Tibial nerve (tissue), 4 donors: Measurements from ENCODE around the gene METTL22. TPM values are rescaled to one million over a fixed set of nuclear protein-coding genes. Genes with fewer than 3 reads are reported as not detected.

ENCODE experiments used
- DNase-seq, 2 donors: peaks; one replicate each; pipeline ENCODE4 v3.0.0-alpha.2; 2019; ENCODE audit warnings: low spot score in 2 of 2
- H3K27ac ChIP-seq, 4 donors: fragments of 200-600 bp; sonication (generic) in 3 of 4; one replicate each; pipeline ENCODE4 v1.5.1; 2017 to 2019; ENCODE audit warnings: mild to moderate bottlenecking in 1 of 4
- H3K27me3 ChIP-seq, 2 donors: fragments of 200-600 bp; sonication (generic) in 1 of 2; one replicate each; pipeline versions ENCODE4 v1.5.1 to v1.6.0; 2017 to 2019
- H3K36me3 ChIP-seq, 3 donors: fragments of 200-600 bp; sonication (generic); one replicate each; pipeline ENCODE4 v1.5.1; 2018 to 2019
- H3K4me1 ChIP-seq, 4 donors: fragments of 200-600 bp; sonication (generic) in 3 of 4; one replicate each; pipeline ENCODE4 v1.5.1; 2017 to 2019
- H3K4me3 ChIP-seq, 4 donors: fragments of 200-600 bp; sonication (generic) in 3 of 4; one replicate each; pipeline ENCODE4 v1.5.1; 2017 to 2019; ENCODE audit warnings: mild to moderate bottlenecking in 1 of 4, moderate library complexity in 1 of 4
- H3K9me3 ChIP-seq, 4 donors: fragments of 200-600 bp; sonication (generic) in 3 of 4; one replicate each; pipeline ENCODE4 v1.5.1; 2017 to 2019
- EP300 ChIP-seq, 2 donors: sonication (generic); formaldehyde crosslinking; IDR thresholded peaks; one replicate each; pipeline ENCODE4 v1.6.1; 2017; ENCODE audit warnings: antibody characterized with exemption in 2 of 2, mild to moderate bottlenecking in 1 of 2
- POLR2A ChIP-seq, 2 donors: fragments of 450-650 bp; IDR thresholded peaks; one replicate each; pipeline ENCODE4 v1.6.1; 2017; ENCODE audit warnings: antibody characterized with exemption in 2 of 2, mild to moderate bottlenecking in 2 of 2, moderate library complexity in 2 of 2
- WGBS, 2 donors: methylation state at CpG; one replicate each; pipeline ENCODE4 v1.1.5; 2018; 5-methylcytosine and 5-hydroxymethylcytosine counted together
- total RNA-seq, 4 donors: library from RNA; depleted of rRNA; stranded (reverse); fragments of >200 nt; gene quantifications; one replicate each; pipeline ENCODE4 v1.1.0, GENCODE V29; 2016
- TF ChIP-seq, protein P1 (sequence below), 5 experiments: fragments of 200-600 bp in 3 of 5; fragments of 450-650 bp in 2 of 5; sonication (generic) in 3 of 5; IDR thresholded peaks; one replicate each; pipeline ENCODE4 v1.5.1; 2016 to 2019; ENCODE audit warnings: antibody characterized with exemption in 5 of 5, mild to moderate bottlenecking in 3 of 5, moderate library complexity in 2 of 5

The METTL22 gene
- total RNA-seq, 4 donors from 2014 or later, result 34.3 to 69.5 (median 46.6) TPM

DNA sequence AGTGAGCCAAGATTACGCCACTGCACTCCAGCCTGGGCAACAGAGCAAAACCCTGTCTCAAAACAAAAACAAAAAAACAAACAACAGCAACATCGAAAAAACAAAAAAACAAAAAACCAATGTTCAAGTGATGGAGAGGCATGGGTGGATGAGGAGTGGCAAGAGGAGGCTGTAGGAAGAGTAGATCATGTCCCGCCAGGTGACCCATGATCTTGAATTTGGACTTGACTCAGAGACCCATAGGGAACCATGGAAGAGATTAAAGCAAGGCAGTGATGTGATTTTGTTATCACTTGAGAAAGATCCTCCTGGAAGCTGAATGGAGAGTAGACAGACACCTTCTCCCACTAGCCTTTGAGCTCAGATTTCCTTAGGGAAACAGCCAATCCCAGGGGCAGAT is 64.1 kb downstream of the METTL22 start:
- 64 to 70% methylated on average over 3 of the region's 3 CpGs for WGBS, 2 donors
- DNase-seq, result no peak
- Histone ChIP-seq H3K4me1 (peaks cover 0 to 5% (median 0%) of the 10 kb centered on the region in 4 donors), H3K27me3 (no peaks in the 10 kb centered on the region), H3K27ac (no peak overlapping the region), H3K36me3 (peaks cover 0 to 34% (median 0%) of the 10 kb centered on the region in 3 donors), H3K4me3 (no peak overlapping the region), H3K9me3 (peaks cover 0 to 19% (median 0%) of the 10 kb centered on the region in 4 donors)
- TF ChIP-seq POLR2A (IDR thresholded peaks at IDR 0.05) (no peak), EP300 (IDR thresholded peaks at IDR 0.05) (no peak)
- TF ChIP-seq, protein P1, sequence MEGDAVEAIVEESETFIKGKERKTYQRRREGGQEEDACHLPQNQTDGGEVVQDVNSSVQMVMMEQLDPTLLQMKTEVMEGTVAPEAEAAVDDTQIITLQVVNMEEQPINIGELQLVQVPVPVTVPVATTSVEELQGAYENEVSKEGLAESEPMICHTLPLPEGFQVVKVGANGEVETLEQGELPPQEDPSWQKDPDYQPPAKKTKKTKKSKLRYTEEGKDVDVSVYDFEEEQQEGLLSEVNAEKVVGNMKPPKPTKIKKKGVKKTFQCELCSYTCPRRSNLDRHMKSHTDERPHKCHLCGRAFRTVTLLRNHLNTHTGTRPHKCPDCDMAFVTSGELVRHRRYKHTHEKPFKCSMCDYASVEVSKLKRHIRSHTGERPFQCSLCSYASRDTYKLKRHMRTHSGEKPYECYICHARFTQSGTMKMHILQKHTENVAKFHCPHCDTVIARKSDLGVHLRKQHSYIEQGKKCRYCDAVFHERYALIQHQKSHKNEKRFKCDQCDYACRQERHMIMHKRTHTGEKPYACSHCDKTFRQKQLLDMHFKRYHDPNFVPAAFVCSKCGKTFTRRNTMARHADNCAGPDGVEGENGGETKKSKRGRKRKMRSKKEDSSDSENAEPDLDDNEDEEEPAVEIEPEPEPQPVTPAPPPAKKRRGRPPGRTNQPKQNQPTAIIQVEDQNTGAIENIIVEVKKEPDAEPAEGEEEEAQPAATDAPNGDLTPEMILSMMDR (IDR thresholded peaks at IDR 0.05), result no peak

DNA sequence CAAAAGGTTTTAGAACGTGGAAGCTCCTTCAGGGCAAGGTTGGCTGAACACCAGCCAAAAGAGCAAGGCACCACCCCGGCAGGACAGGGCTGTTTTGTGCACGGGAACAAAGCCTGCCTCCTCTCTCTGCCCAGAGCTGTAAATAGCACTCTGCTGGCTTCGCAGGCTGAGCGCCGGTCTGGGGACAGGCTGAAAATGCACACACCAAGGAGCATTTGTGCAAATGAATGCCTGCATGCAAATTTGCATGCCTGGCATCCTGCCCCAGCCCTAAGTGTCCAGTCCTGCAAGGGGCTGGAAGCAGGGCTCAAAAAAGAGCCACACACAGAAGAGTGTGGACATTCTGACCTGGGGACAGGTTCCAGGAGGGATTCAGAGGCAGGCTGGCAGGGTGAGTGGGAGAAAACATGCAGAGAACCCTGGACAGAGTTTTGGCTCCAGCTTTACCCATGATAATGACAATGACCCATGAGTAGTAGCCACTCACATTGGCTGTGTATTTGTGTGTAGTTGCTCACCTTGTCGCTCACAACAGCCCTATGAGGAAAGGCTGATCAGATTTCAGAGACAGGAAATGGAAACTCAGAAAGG is 64.6 kb downstream of the METTL22 start:
- no peak for DNase-seq
- Histone ChIP-seq H3K9me3 (peaks cover 0 to 21% (median 0%) of the 10 kb centered on the region in 4 donors), H3K27me3 (no peaks in the 10 kb centered on the region), H3K4me3 (no peak overlapping the region), H3K4me1 (peaks cover 0 to 5% (median 0%) of the 10 kb centered on the region in 4 donors), H3K36me3 (peaks cover 0 to 39% (median 0%) of the 10 kb centered on the region in 3 donors), H3K27ac (no peak overlapping the region)
- 18 to 37% methylated on average over 6 to 7 of the region's 7 CpGs for WGBS, 2 donors
- TF ChIP-seq POLR2A (IDR thresholded peaks at IDR 0.05), result no peak
- TF ChIP-seq, protein P1 (IDR thresholded peaks at IDR 0.05), result no peak
- TF ChIP-seq EP300 (IDR thresholded peaks at IDR 0.05), result no peak

DNA sequence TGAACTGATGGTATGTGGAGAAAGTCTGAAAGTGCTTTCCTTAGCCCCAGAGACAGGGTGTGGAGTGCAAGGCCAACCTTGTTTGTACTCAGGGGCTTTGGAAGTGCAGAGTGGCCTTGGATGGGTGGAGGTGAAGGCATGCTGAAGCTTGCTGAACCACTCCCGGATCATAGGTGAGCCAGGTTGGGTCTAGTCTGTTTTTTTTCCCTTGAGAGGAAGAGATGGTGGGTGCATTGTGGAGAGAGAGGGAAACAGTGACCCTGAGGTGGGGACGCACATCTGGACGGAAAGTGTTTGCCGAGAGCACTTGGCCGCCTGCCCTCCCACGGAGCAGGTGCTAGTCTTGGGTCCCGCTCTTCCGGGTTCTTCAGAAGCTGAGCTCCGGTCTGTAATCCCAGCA is 65.4 kb downstream of the METTL22 start:
- Histone ChIP-seq H3K27ac (no peak overlapping the region), H3K27me3 (no peaks in the 10 kb centered on the region), H3K4me1 (peaks cover 0 to 5% (median 0%) of the 10 kb centered on the region in 4 donors), H3K9me3 (peaks cover 0 to 21% (median 0%) of the 10 kb centered on the region in 4 donors), H3K36me3 (peaks cover 0 to 41% (median 0%) of the 10 kb centered on the region in 3 donors), H3K4me3 (no peak overlapping the region)
- TF ChIP-seq POLR2A (IDR thresholded peaks at IDR 0.05), result no peak
- TF ChIP-seq, protein P1 (IDR thresholded peaks at IDR 0.05), result no peak
- no peak for TF ChIP-seq EP300 (IDR thresholded peaks at IDR 0.05)
- 81 to 95% methylated on average over 9 of the region's 9 CpGs for WGBS, 2 donors
- no peak for DNase-seq

DNA sequence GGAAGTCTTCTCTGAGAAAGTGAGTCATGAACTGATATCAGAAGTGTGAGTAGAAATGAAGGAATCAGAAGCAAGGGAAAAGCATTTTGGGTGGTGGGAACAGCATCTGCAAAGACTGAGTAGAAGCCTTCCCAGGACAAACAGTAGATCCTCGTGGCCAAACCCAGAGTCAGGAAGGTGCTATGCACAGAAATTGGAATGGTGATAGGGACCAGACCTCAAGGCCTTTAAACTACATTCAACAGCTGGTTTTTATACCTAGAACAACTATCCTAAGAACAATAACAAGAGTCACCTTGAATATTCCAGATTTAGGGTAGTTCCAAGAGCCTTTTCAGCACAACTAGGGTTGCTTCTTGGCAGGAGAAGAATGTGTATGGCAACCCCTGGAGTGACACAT is 68.2 kb downstream of the METTL22 start:
- H3K9me3 ChIP-seq, result peaks cover 0 to 21% (median 0%) of the 10 kb centered on the region in 4 donors
- H3K4me3 ChIP-seq, result no peak overlapping the region
- DNase-seq, result no peak
- no peak for TF ChIP-seq POLR2A (IDR thresholded peaks at IDR 0.05)
- TF ChIP-seq EP300 (IDR thresholded peaks at IDR 0.05), result no peak
- TF ChIP-seq, protein P1 (IDR thresholded peaks at IDR 0.05), result no peak
- peaks cover 0 to 5% (median 0%) of the 10 kb centered on the region in 4 donors for H3K4me1 ChIP-seq
- 59 to 81% methylated on average over 1 of the region's 1 CpG for WGBS, 2 donors
- H3K27me3 ChIP-seq, result no peaks in the 10 kb centered on the region
- H3K36me3 ChIP-seq, result peaks cover 0 to 41% (median 0%) of the 10 kb centered on the region in 3 donors
- H3K27ac ChIP-seq, result no peak overlapping the region

DNA sequence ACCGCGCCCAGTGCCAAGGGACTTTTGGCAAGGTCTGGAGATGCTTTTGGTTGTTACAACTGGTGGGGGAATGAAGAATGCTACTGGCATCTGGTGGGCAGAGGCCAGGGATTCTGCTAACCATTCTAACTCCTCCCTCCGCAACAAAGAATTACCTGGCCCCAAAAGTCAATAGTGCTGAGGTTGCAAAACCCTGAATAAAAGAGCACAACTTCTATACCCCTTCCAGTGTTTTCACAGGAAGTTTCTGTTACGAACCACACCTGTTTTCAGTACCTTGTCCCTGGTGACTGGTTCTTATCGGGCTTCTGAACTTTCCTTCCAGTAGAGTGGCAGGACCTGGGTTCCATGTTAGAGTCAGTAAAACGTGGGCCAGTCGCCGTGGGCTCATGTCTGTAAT is 70.2 kb downstream of the METTL22 start:
- peaks cover 0 to 21% (median 0%) of the 10 kb centered on the region in 4 donors for H3K9me3 ChIP-seq
- DNase-seq, result no peak
- H3K4me3 ChIP-seq, result no peak overlapping the region
- no peaks in the 10 kb centered on the region for H3K27me3 ChIP-seq
- no peaks in the 10 kb centered on the region for H3K4me1 ChIP-seq
- H3K36me3 ChIP-seq, result peaks cover 0 to 41% (median 0%) of the 10 kb centered on the region in 3 donors
- TF ChIP-seq POLR2A (IDR thresholded peaks at IDR 0.05), result no peak
- TF ChIP-seq EP300 (IDR thresholded peaks at IDR 0.05), result no peak
- TF ChIP-seq, protein P1 (IDR thresholded peaks at IDR 0.05), result no peak
- no peak overlapping the region for H3K27ac ChIP-seq
- WGBS, 2 donors, result 87 to 92% methylated on average over 8 of the region's 8 CpGs
